Activated naive CD4-positive, alpha-beta T cell treated with anti-CD3 and anti-CD28 coated beads, Interleukin-2, amount 10 ng/mL, durations not matched to agents 7 days and 5 days (primary cell): Measurements from ENCODE around the gene ZDHHC11B.

ENCODE experiments used
- CTCF ChIA-PET: fragments of 350-600 bp; sonication (Branson Sonifier 250); formaldehyde crosslinking; loops from one replicate; lab custom pipeline; 2021; ENCODE audit warnings: antibody characterized with exemption; lab: Charles Lee
- DNase-seq: peaks from one replicate; pipeline ENCODE4 v3.0.0-alpha.2; 2020
- H3K27ac Mint-ChIP-seq: one replicate; pipeline ENCODE4 v1.8.0; 2021; ENCODE audit warnings: mild to moderate bottlenecking, moderate library complexity, mixed read lengths
- H3K27me3 Mint-ChIP-seq: one replicate; pipeline ENCODE4 v1.8.0; 2021; ENCODE audit warnings: mild to moderate bottlenecking, mixed read lengths
- H3K36me3 Mint-ChIP-seq: one replicate; pipeline ENCODE4 v1.8.0; 2021; ENCODE audit warnings: mixed read lengths
- H3K4me1 Mint-ChIP-seq: one replicate; pipeline ENCODE4 v1.8.0; 2021; ENCODE audit warnings: mixed read lengths
- H3K4me3 Mint-ChIP-seq: one replicate; pipeline ENCODE4 v1.8.0; 2021; ENCODE audit warnings: mild to moderate bottlenecking, moderate library complexity, mixed read lengths
- H3K9me3 Mint-ChIP-seq: one replicate; pipeline ENCODE4 v1.8.0; 2021; ENCODE audit warnings: mixed read lengths

Gene ZDHHC11B

GRCh38 chr5:660491-661030 lies 124.0 kb downstream of the ZDHHC11B start:
- H3K4me3 Mint-ChIP-seq: no peak overlapping the region
- DNase-seq: no peak
- CTCF ChIA-PET: no interaction called here
- peaks cover 2% of the 10 kb centered on the region for H3K4me1 Mint-ChIP-seq
- H3K27ac Mint-ChIP-seq: no peak overlapping the region
- H3K9me3 Mint-ChIP-seq: no peaks in the 10 kb centered on the region
- H3K36me3 Mint-ChIP-seq: peaks cover 28% of the 10 kb centered on the region
- no peaks in the 10 kb centered on the region for H3K27me3 Mint-ChIP-seq
